GM19351 (cell line): ENCODE data around the gene PRCD.

Experiments used
- ATAC-seq: cut with Tn5 transposase; IDR thresholded peaks from one replicate; pipeline ENCODE4 v1.9.1; 2021; ENCODE audit warnings: mild to moderate bottlenecking, moderate library complexity; ENCODE audit not compliant: unreplicated experiment

The PRCD gene

DNA sequence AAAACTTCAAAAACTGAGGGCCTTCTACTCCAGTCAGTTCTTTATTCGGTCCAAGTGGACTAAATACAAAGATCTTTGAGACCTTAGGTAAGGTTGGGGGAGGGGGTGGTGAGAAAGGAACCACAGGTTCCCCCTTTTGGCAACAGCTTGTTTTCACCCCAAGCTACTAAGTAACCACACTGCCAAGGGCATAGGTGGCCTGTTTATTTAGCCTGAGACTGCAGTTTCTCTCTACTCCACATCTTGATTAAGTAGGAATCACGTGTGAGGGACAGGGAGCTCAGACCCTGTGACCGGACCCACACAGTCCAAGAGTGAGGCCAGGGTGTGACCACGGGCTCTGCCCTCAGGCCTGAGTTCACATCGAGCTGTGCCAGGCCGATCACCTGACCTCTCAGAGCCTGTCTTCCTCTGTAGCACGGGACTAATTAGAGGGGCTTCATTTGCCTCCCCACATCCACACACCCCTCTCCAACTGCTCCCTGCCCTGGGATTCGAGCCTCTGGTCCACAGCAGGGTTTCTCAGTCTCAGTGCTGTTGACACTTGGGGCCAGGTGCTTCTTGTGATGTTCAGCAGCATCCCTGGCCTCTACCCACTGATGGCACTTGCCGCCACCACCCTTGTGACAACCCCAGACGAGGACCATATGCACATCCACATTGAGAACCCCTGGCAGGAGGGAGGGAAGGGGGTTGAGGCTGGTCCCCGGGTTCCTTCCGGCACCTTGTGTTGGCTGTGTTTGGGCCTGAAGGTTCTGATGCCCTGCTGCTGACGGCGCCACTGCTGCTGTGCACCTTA is 28.0 kb downstream of the PRCD start:
- ATAC-seq = no peak

DNA sequence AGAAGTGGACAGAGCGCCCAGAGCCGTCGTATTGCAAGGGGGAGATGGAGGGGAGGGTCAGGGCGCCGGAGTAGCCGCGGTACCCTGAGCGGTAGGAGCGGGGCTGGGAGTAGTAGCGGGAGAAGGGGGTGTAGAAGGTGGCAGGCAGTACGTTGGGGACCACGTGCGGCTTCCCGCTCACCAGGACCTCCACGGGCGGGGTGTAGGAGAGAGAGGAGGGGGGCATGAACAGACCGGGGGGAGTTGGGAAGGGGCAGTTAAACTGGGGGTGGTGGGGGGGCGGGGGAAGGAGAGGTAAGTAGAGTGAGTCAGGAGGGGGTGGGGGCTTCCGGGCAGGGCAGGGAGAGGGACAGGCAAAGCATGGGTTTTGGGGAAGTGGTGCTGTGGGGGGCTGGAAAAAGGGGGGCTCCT is 29.0 kb downstream of the PRCD start:
- no peak for ATAC-seq

DNA sequence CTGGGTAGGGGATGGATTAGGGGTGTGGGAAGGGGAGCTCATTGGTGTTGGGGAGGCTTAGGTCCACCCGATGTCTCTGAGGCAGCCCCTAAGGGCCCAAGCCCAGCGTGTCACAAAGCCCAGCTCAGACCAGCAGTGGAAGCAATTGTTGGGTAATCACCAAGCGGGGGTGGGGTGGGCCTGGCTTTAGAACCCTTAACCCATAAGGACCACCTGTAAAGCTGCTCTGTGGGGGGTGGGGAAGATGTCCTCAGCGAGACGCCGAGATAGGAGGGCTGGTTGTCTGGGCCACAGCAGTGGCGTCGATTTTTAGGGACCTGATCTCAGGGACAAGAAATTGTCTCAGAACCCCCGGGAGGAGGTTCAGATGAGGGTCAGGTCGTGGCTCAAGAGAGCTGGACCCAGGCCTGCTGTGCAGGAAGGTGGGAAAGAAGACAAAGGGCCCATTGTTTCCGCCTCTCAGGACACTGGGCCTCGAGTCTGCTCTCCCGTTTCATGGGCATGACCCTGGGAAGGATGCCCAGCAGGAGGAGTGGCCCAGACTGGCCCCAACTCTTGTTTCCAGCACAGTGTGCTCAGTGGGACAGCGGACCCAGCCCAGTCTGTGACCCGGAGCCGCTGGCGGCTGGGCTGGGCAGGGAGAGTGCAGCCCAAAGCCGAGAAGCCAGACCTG is 29.9 kb downstream of the PRCD start:
- ATAC-seq = no peak

DNA sequence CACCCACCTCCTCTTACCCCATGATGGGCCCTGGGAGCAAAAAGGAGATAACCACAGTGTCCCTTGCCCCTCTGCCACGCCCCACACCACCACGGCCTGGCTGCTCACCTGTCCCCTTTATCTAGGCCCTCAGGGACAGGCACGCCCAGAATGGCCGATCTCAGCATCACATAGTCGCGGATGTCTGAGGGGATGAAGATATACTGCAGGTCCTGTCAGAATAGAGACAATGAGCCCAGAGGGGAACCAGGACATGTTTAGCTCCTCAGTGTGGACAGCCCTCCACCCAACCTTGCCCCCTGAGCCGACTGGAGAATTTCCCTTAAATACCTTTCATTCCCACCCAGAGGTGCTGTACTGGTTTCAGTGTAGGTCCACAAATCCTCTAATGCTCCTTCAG is 30.6 kb downstream of the PRCD start:
- no peak for ATAC-seq

DNA sequence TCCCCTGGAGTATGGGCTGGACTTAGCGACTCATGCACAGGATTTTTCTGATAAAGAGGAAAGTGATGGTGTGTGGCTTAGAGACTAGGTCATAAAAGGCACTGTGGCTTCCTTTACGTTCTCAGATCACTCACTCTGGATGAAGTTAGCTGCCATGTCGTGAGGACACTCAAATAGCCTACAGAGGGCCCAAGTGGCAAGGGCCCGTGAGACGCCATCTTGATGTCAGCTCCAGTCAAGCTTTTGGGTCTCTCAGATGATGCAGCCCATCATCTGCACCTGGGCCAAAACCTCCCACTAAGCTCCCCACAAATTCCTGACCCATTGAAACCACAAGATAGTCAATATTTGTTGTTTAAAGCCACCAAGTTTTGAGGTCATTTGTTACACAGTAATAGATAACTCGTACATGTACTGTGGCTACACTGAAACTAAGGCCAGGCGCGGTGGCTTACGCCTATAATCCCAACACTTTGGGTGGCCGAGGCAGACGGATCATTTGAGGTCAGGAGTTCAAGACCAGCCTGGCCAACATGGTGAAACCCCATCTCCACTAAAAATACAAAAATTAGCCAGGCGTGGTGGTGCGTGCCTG is 31.1 kb downstream of the PRCD start:
- ATAC-seq = no peak

DNA sequence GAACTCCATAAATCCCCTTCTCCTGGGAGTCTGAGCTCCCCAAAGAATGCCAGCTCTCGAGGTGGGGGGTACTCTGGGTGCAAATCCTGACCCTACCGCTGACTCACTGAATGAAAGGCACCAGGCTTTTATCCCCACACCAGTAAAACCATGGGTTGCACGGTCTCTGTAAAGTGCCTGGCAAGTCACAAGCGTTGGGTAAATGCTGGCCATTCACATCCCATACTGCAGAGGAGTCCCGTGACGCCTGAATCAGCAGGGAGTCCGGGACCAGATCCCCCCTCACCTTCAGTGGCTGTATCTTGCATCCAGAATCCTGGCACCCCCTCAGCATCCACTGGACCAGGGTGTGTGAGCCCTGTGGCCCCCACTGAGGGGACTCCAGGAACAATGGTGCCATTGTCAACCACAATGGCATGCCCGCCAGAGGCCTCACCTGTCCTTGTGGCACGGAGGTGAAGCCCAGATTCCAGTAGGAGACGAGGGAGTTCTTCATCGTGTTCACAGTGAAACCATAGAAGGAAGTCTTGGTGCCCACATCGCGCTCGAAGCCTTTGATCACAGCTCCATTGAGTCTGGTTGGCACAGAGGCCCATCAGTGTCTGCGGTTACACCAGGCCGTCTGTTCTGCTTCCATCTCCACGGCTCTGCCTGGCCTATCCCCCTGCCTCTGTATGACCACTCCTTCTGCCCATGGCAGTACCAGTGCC is 32.5 kb downstream of the PRCD start:
- ATAC-seq = no peak

DNA sequence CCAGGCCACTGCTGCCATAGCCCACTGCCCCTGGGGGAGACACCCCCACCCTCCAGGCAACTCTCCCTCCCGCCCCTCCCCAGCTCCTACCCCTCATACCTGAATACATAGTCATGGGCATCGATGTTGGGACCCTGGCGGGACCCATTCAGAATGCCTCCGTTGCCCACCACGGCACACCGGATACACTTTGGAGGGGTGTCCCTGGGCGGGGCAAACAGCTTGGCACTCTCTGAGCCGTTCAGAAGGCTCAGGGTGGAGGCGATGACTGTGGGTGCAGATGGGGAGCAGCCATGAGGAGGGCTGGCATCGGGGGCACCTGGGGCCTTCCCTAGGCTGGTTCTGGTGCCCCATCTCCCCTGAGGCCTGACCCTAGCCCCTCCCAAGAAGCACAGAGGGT is 33.3 kb downstream of the PRCD start:
- no peak for ATAC-seq

DNA sequence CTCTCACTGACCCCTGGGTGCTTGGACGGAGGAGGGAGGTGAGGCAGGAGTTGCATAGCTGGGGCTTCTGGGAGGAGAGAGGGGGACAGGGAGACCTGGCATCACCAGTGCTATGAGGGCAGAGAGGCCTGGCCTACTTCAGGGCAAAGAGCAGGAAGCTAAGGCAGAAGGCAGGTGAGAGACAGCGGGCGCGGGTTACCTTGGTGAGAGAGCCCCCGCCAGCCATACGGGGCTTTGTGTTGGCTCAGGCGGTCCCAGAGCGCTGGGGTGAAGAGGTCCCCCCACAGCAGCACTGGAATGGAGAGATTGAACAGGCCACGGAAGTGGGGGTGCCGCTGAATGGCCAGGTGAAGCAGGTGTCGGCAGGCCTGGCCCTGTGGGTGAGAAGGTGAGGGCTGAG is 34.3 kb downstream of the PRCD start:
- no peak for ATAC-seq

DNA sequence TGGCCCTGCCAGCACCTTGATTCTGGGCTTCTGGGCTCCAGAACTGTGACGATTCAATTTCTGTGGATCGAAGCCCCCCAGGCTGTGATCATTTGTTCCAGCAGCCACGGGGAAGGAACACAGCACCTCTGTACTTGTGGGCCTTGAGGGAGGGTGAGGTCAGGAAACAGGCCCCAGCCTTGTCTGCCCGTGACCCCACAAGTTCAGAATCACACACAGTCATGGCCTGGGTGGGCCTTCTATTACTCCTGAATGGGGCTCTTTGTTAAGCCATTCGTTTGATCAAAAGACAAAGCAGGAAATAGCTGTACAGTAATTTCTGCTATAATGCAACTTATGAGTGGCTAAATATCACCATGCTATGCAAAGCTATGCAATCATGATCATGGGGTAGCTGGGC is 35.7 kb downstream of the PRCD start:
- no peak for ATAC-seq

DNA sequence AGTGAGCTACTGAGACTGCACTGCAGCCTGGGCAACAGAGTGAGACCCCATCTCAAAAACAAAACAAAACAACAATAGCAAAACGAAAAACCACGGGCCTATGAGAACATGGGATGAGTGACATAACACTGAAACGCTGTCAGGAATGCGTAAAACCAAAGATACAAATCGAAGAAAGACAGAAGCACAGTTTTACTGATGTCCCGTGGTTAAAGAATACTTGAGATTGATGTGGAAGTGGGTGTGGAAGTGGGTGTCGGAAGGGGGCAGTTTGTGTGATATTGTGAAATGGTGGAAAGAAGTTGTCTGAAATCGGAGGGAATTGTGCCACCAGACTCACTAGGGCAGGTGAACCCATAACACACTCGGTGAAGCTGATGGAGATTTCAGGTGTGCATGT is 36.3 kb downstream of the PRCD start:
- ATAC-seq = no peak

DNA sequence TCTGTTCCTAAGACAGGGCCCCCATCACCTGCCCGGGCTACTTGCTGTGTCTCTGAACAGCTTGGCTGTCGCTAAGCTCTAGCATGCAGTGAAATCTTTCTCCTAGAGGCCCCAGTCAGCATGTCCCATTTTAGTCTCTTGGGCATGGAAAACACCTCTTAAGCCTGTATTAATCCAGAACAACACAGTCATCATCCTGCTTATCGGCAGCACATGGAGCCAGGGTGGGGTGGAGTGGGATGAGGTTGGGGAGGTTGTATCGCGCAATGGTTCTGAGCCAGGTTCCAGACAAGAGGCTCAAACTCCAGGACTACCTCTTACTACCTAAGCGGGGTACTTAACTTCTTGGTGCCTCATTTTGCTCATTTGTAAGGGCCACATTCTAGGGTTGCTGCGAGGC is 38.0 kb downstream of the PRCD start:
- ATAC-seq = no peak

DNA sequence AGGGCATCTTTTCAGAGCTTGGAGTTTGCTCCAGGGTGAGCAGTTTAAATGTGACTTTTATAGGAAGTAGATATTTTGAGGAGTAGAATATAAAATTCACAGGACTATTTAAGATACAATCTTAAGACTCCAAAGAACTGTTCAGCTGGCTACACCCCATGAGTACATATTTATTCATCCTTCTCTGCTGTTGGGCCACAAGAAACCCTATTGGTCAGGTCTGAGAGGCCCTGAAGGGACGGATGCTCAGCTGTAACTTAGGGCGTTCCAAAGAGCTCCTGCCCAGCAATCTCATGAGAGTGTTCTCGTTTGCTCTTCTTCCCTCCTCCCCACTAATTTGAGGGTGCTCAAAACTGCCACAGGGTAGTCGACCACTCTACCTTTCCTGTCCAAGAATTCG is 38.5 kb downstream of the PRCD start:
- ATAC-seq = no peak

DNA sequence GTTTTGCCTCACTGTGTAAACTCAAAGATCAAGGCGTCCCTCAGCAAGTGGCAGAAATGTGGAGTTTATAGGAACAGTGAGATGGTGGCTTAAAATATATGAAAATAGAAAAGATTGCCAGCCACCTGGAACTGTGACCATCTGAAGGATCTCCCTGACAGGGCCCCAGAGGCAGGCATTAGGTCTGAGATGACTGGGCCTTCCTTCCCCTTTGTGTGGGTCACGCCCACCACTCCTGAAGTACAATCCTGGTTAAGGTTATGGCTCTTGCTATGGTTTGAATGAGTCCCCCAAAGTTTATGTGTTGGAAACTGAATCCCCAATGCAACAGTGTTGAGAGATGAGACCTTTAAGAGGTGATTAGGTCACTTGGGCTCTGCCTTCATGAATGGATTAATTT is 39.4 kb downstream of the PRCD start:
- no peak for ATAC-seq

DNA sequence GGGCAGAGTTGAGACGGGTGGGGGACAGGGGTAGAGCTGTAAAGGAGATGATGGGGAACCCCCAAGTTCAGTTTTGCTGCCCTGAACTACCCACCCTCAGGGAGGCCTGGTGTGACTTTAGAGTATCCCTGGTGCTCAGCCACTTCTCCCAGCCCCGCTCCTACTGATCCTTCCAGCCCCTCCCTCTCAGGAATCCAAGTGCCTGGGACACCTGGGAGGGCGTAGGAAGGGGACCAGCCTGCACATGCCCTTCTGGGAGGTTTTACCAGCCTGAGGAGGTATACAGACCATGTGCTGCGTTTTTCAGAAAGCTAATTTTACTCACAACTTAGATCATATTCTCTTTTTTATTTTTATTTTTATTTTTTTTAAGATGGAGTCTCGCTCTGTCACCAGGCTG is 41.7 kb downstream of the PRCD start:
- no peak for ATAC-seq

DNA sequence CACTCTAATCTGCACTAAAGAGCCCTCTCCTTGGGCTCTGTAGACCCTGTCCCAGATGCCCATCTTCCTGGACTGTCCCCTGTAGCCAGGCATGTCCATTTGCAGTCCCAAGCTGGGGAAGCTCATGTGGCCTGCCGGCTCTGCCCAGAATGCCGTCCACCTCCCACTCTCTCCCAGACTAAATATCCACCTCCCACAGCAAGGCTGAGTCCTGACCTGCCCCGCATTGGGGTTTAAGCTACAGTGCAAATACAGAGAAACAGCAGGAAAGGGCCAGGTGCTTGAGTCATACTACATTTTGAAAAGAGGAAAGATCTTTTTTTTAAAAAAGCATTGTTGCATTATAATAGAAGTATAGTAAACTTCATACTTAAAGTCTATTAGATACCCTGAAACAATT is 42.8 kb downstream of the PRCD start:
- ATAC-seq = no peak

DNA sequence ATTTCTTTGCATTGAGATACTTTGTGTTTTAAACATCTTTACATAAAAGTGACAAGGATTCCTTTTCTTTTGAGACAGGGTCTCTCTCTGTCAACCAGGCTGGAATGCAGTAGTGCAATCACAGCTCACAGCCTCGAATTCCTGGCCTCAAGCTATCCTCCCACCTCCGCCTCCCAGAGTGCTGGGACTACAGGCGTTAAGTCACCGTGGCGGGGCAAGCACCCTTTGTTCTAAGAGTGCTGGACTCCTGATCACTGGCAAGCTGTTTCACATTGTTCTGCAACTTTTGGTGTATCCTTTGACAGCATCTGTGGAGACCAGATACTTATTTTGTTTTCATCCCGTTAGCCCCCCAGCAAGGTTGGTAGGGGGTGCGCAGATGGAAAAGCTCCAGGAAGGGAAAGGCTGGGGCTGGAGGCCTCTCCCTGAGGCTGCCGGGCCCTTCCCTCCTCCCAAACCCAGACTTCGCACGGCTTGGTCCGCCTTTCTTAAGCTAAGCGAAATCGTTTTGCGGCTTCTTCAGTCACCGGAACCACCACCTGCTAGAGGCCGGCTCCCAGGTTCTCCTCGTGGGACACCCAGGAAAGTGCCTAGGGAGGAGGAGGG is 44.7 kb downstream of the PRCD start:
- ATAC-seq = no peak

DNA sequence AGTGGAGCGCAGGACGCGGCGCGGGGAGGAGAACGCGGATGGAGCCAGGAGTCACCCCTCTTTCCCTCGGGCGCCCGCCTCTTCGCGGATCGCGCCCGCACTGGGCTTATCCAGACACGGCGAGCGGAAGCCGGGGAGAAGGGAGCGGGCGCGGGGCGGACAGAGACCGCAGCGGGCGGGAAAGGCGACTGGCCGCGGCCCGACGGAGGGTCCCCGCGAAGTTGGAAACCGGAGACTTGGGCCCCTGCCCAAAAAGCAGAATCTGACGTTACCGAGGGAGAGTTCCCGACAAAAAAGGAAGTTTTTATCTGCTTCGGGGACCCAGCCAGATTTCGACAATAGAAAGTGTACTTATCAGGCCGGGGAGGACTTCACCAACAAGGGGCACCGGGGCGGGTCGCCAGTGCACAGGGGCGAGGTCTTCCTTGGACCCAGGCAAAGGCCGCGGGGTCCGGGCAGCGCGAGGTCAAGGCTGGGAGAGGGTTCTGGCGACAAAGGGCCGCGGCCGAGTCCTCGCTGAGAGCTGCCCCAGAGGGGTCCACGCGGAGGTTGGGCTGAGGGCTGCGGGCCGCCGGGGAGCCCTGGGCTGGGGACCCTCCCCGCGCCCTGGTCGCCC is 45.3 kb downstream of the PRCD start:
- ATAC-seq = no peak

DNA sequence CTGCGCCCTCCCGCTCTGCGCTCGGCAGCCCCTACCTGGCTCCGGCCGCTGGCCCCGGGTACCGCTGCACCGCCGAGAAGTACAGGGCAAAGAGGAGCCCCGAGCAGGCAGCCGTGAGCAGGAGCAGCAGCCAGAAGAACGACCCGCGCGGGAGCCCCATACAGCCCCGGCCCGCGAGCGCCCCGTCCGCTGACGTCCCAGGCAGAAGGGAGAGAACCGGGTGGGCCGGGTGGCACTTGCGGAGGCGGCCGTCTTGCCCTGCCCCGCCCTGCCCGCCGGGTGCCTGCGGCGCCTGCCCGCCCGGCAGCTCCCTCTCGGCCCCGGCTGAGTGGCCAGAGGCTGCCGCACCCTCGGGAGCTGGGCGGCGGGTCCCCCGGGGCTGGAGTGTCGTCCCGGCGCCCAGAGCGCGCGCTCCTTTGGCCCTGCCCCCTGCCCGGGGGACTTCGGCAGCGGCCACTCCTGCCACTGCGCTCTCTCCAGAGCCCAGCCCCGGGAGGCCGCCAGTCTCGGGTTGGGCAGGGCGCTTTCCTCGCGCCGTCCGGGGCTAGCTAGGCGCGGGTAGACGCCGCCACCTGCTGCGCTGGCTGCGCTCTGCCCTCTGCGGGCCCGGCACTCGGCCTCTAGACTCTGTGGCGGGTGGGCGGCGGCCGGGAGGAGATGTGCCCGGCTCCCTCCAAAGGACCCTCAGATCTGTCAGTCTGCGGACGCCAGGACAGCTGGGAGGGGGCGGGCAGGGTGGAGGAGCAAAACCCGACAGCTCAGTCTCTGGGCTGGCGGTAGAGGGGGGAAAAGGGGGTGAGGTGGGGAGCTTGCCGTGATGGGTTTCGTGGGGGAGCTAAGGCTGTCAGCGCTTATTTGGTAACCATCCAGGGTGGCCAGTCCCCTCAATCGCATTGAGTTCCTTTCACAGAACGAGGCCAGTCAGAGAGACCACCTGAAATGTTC is 46.1 kb downstream of the PRCD start, which contains the start of gene ST6GALNAC2:
Gene ST6GALNAC2 (minus strand): TSS at position 212 of the 945 bp plus-strand sequence. CDS start 52 bp downstream, at position 160.
- ATAC-seq = no peak

DNA sequence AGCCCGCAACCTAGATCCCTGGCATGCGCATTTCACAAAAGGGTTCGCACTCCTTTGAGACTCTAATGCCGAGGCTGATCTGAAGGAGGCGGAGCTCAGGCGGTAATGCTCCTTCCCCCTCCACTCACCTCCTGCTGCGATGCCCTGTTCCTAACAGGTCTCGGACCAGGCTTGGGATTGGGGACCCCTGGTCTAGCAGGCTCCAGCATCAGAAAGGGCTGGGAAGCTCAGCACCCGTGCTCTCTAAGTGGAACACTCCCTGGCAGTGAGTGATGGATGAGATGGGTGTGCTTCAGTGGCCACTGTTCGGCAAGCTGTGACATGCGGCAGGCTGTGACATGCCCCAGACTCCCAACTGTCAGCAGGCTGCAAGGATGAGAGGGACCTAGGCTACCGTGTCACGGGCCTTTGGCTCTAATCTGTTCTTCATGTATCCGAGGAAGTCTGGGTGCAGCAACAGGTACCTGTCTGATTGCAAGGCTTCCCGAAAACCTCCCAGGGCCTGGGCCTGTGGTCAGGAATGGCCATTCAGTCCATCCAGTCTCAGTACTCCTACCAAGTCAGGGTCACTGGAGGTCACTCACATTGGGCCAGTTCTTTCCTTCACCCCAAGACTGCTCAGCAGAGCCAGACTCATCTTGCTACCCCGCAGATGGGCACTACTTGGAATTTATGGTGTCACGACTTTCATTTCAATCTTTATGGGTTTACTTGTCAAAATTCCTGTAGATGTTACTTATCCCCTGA is 47.1 kb downstream of the PRCD start:
- ATAC-seq = no peak
